Loucy (cell line): ENCODE data around the gene COG1.

Experiments
- EZH2phosphoT487 ChIP-seq: fragments of 200-600 bp; IDR thresholded peaks from 2 replicates; pipeline ENCODE4 v1.6.1; 2018; ENCODE audit warnings: antibody characterized with exemption, mild to moderate bottlenecking, moderate library complexity, borderline replicate concordance
- TF ChIP-seq, protein P1 (sequence below): fragments of 200-600 bp; sonication (generic); conservative IDR thresholded peaks from 2 replicates; pipeline ENCODE4 v1.5.1; 2014; ENCODE audit warnings: mild to moderate bottlenecking, antibody characterized with exemption, low read length

DNA sequence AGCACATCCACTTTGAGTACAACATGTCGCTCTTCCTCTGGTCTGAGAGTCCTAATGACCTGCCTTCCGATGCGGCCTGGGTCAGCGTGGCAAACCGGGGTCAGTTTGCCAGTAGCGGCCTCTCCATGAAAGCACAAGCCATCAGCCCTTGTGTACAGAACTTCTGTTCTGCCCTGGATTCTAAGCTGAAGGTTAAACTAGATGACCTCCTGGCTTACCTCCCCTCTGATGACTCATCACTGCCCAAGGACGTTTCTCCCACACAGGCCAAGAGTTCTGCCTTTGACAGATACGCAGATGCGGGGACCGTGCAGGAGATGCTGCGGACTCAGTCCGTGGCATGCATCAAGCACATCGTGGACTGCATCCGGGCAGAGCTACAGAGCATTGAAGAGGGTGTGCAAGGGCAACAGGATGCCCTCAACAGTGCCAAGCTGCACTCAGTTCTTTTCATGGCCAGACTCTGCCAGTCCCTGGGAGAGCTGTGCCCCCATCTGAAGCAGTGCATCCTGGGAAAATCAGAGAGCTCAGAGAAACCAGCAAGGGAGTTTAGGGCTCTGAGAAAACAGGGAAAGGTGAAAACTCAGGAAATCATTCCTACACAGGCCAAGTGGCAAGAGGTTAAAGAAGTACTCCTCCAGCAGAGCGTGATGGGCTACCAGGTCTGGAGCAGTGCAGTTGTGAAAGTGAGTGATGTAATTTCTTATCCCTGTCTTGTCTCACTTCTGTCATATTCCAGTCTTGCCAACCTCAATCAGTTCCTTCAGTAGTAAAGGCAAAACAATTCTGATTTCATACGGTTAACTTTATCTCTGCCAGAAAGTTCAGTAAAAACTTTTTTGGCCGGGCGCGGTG lies 8.6 kb downstream of the COG1 start:
- TF ChIP-seq, protein P1, sequence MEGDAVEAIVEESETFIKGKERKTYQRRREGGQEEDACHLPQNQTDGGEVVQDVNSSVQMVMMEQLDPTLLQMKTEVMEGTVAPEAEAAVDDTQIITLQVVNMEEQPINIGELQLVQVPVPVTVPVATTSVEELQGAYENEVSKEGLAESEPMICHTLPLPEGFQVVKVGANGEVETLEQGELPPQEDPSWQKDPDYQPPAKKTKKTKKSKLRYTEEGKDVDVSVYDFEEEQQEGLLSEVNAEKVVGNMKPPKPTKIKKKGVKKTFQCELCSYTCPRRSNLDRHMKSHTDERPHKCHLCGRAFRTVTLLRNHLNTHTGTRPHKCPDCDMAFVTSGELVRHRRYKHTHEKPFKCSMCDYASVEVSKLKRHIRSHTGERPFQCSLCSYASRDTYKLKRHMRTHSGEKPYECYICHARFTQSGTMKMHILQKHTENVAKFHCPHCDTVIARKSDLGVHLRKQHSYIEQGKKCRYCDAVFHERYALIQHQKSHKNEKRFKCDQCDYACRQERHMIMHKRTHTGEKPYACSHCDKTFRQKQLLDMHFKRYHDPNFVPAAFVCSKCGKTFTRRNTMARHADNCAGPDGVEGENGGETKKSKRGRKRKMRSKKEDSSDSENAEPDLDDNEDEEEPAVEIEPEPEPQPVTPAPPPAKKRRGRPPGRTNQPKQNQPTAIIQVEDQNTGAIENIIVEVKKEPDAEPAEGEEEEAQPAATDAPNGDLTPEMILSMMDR = no peak
- TF ChIP-seq EZH2phosphoT487 = no peak
